Neuronal stem cell (in vitro differentiated cells): ENCODE measurements around the gene MAD1L1.
A peak's percentile ranks its signal among the peaks of the same experiment; 100 is the strongest.

ENCODE experiments used
- DNase-seq: peaks from one replicate; pipeline ENCODE4 v3.0.0-alpha.2; 2013; ENCODE audit warnings: low spot score
- H2AFZ ChIP-seq: one replicate; pipeline ENCODE4 v1.6.1; 2013; ENCODE audit warnings: mild to moderate bottlenecking, low read length, inconsistent platforms
- H2AK5ac ChIP-seq: 2 replicates; pipeline ENCODE4 v1.6.1; 2013; ENCODE audit warnings: low read depth, mild to moderate bottlenecking, inconsistent platforms, low read length, moderate library complexity, mixed read lengths
- H2BK120ac ChIP-seq: 2 replicates; pipeline ENCODE4 v1.6.1; 2013; ENCODE audit warnings: low read depth, mild to moderate bottlenecking, inconsistent platforms, low read length, moderate library complexity, mixed read lengths
- H2BK12ac ChIP-seq: one replicate; pipeline ENCODE4 v1.6.1; 2013; ENCODE audit warnings: low read length, inconsistent platforms
- H2BK15ac ChIP-seq: 2 replicates; pipeline ENCODE4 v1.6.1; 2013; ENCODE audit warnings: mild to moderate bottlenecking, low read length, inconsistent platforms, mixed read lengths
- H2BK5ac ChIP-seq: one replicate; pipeline ENCODE4 v1.6.1; 2013; ENCODE audit warnings: inconsistent platforms, mild to moderate bottlenecking, low read length, moderate library complexity
- H3K14ac ChIP-seq: one replicate; pipeline ENCODE4 v1.6.1; 2013; ENCODE audit warnings: low read length, inconsistent platforms
- H3K18ac ChIP-seq: 2 replicates; pipeline ENCODE4 v1.6.1; 2013; ENCODE audit warnings: low read length, inconsistent platforms
- H3K23ac ChIP-seq: 2 replicates; pipeline ENCODE4 v1.6.1; 2013; ENCODE audit warnings: low read depth, mild to moderate bottlenecking, mixed read lengths, low read length, inconsistent platforms; ENCODE audit not compliant: poor library complexity
- H3K27ac ChIP-seq: replicated peaks from 3 replicates; pipeline ENCODE4 v1.5.1; 2013; ENCODE audit warnings: low read length, inconsistent platforms
- H3K27me3 ChIP-seq, 3 experiments: 2 replicates each; pipeline ENCODE4 v1.6.1; 2013; ENCODE audit warnings: low read length in 3 of 3, mild to moderate bottlenecking in 2 of 3, inconsistent platforms in 1 of 3, low read depth in 1 of 3, mixed read lengths in 1 of 3, moderate library complexity in 1 of 3; ENCODE audit not compliant: control insufficient read depth in 3 of 3, insufficient read depth in 3 of 3
- H3K36me3 ChIP-seq, 2 donors: replicated peaks in 1 of 2; 2 replicates each; pipeline ENCODE4 v1.6.1; 2013; ENCODE audit warnings: low read length in 2 of 2; ENCODE audit not compliant: control insufficient read depth in 2 of 2, insufficient read depth in 2 of 2
- H3K4ac ChIP-seq: 2 replicates; pipeline ENCODE4 v1.6.1; 2013; ENCODE audit warnings: inconsistent platforms, mild to moderate bottlenecking, low read length, moderate library complexity
- H3K4me1 ChIP-seq, 2 donors: 1 replicate in 1 of 2; 2 replicates in 1 of 2; pipeline ENCODE4 v1.6.1; 2013; ENCODE audit warnings: low read length in 2 of 2, low read depth in 1 of 2; ENCODE audit not compliant: control insufficient read depth in 2 of 2, insufficient read depth in 1 of 2
- H3K4me2 ChIP-seq: one replicate; pipeline ENCODE4 v1.6.1; 2013; ENCODE audit warnings: mild to moderate bottlenecking, low read length, inconsistent platforms; ENCODE audit not compliant: insufficient read depth, poor library complexity, severe bottlenecking
- H3K4me3 ChIP-seq, 2 donors: 2 replicates each; pipeline ENCODE4 v1.5.1; 2013; ENCODE audit warnings: low read length in 2 of 2, mild to moderate bottlenecking in 2 of 2, inconsistent platforms in 1 of 2, moderate library complexity in 1 of 2
- H3K79me1 ChIP-seq: one replicate; pipeline ENCODE4 v1.6.1; 2013; ENCODE audit warnings: low read depth, mild to moderate bottlenecking, inconsistent platforms, low read length, moderate library complexity
- H3K9ac ChIP-seq: one replicate; pipeline ENCODE4 v1.6.1; 2013; ENCODE audit warnings: mild to moderate bottlenecking, low read depth, low read length, inconsistent platforms; ENCODE audit not compliant: poor library complexity
- H3K9me3 ChIP-seq, 2 donors: replicated peaks in 1 of 2; 2 replicates each; pipeline versions ENCODE3 to v1.6.1; 2013; ENCODE audit warnings: low read length in 2 of 2, mild to moderate bottlenecking in 2 of 2, inconsistent platforms in 1 of 2, low read depth in 1 of 2, mixed read lengths in 1 of 2, moderate library complexity in 1 of 2; ENCODE audit not compliant: control insufficient read depth in 2 of 2, insufficient read depth in 1 of 2
- H4K8ac ChIP-seq: one replicate; pipeline ENCODE4 v1.6.1; 2013; ENCODE audit warnings: low read depth, mild to moderate bottlenecking, inconsistent platforms, low read length, moderate library complexity
- H4K91ac ChIP-seq: one replicate; pipeline ENCODE4 v1.6.1; 2013; ENCODE audit warnings: low read length, low read depth, mild to moderate bottlenecking, inconsistent platforms; ENCODE audit not compliant: poor library complexity
- WGBS, 2 donors: extraction: QIAGEN DNeasy Blood & Tissue Kit; methylation state at CpG; one replicate each; pipeline ENCODE4 v1.1.7; 2013; ENCODE audit warnings: missing lambda C conversion rate in 2 of 2, mixed read lengths in 1 of 2; ENCODE audit not compliant: insufficient read length in 2 of 2, insufficient replicate concordance in 1 of 2; ENCODE audit errors: extremely low coverage in 2 of 2; 5-methylcytosine and 5-hydroxymethylcytosine counted together

The MAD1L1 gene

DNA sequence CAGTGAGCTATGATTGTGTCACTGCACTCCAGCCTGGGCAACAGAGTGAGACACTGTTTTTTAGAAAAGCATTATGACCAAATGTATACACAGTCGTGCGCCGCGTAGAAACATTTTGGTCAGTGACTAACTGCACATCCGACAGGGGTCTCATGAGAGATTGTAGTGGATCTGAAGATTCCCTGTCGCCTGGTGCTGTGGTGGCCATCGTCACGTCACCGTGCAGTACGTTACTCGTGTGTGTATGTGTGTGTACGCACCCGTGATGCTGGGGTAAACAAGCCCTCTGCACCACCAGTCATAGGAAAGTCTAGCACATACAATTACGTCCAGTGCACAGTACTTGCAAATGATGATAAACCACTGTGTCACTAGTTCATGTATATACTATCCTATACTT, 453.3 kb downstream of the MAD1L1 start:
- no peak for DNase-seq
- Histone ChIP-seq H3K4me2 (no peak overlapping the region), H3K36me3 (no peaks in the 10 kb centered on the region)

DNA sequence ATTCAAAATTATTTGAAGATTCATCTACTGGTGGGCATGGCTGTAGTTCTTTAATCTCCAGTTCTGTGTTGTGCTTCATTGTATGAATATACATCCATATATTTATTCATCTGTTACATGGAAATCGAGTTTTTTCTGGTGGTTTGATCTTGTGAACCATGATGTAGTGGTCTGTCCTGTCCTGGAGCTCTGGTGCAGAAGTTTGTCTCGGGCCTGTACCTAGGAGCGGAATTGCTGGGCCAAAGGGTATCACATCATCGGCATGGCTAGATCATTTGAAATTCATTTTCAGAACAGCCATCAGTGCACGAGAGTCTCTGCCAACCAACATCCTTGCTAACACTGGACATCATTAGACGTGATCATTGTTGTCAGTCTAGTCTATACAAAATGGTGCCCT, 455.6 kb downstream of the MAD1L1 start:
- no peak overlapping the region for H3K4me2 ChIP-seq

More for the DNA sequence above, 453.3 kb downstream of the MAD1L1 start:
- H2AK5ac ChIP-seq, result no peak overlapping the region
- no peaks in the 10 kb centered on the region for H3K79me1 ChIP-seq
- no peak overlapping the region for H2AFZ ChIP-seq
- no peaks in the 10 kb centered on the region for H3K27me3 ChIP-seq
- H3K18ac ChIP-seq, result no peak overlapping the region
- no peak overlapping the region for H2BK5ac ChIP-seq
- no peak overlapping the region for H3K14ac ChIP-seq
- H4K91ac ChIP-seq, result no peak overlapping the region
- H2BK12ac ChIP-seq, result no peak overlapping the region
- H3K27ac ChIP-seq, result no peak overlapping the region
- H3K4ac ChIP-seq, result no peak overlapping the region
- H3K23ac ChIP-seq, result no peak overlapping the region
- peaks cover 4 to 6% of the 10 kb centered on the region in 2 donors for H3K9me3 ChIP-seq
- H4K8ac ChIP-seq, result no peak overlapping the region
- H3K4me3 ChIP-seq, result no peak overlapping the region
- peak overlapping the region; percentile 78 for H3K9ac ChIP-seq
- no CpG with 5 or more reads among the region's 14 CpGs for WGBS, 2 donors
- H3K4me1 ChIP-seq, result no peaks in the 10 kb centered on the region
- no peak overlapping the region for H2BK120ac ChIP-seq
- no peak overlapping the region for H2BK15ac ChIP-seq

DNA sequence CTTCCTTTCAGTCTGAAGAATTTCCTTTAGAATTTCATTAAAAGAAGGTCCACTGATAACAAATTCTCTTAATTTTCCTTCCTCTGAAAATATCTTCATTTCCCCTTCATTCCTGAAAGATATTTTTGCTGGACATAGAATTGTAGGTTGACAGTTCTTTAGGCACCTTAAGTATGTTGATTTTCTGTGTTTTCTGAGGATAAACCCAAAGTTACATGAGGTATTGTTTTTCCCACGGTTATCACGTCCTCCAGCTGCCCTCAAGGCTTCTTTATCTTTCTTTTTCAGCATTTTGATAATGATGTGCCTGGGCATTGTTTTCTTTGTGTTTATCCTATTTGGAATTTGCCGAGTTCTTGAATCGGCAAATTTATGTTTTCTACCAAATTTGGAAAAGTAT, 457.4 kb downstream of the MAD1L1 start:
- Histone ChIP-seq H3K79me1 (no peaks in the 10 kb centered on the region), H3K27ac (no peak overlapping the region), H4K91ac (no peak overlapping the region), H3K23ac (no peak overlapping the region), H3K36me3 (no peaks in the 10 kb centered on the region), H3K14ac (no peak overlapping the region), H3K9ac (no peak overlapping the region), H2AFZ (no peak overlapping the region), H3K4me3 (no peak overlapping the region), H3K9me3 (peaks cover 4 to 6% of the 10 kb centered on the region in 2 donors), H2AK5ac (no peak overlapping the region), H2BK12ac (no peak overlapping the region), H2BK15ac (no peak overlapping the region), H3K18ac (no peak overlapping the region), H3K27me3 (no peaks in the 10 kb centered on the region), H3K4ac (no peak overlapping the region), H2BK5ac (no peak overlapping the region), H3K4me1 (no peaks in the 10 kb centered on the region), H3K4me2 (no peak overlapping the region), H2BK120ac (no peak overlapping the region), H4K8ac (no peak overlapping the region)
- WGBS, 2 donors, result no CpG with 5 or more reads among the region's 4 CpGs
- DNase-seq, result no peak

More for the DNA sequence above, 455.6 kb downstream of the MAD1L1 start:
- Histone ChIP-seq H3K18ac (no peak overlapping the region), H2AK5ac (no peak overlapping the region), H3K4me1 (no peaks in the 10 kb centered on the region), H3K36me3 (no peaks in the 10 kb centered on the region), H3K9me3 (peaks cover 4 to 6% of the 10 kb centered on the region in 2 donors), H3K23ac (no peak overlapping the region), H3K27ac (no peak overlapping the region), H3K4ac (no peak overlapping the region), H2BK5ac (no peak overlapping the region), H3K79me1 (no peaks in the 10 kb centered on the region), H2BK15ac (no peak overlapping the region), H2BK12ac (no peak overlapping the region), H2AFZ (no peak overlapping the region), H4K8ac (no peak overlapping the region), H3K27me3 (no peaks in the 10 kb centered on the region), H2BK120ac (no peak overlapping the region), H3K9ac (no peak overlapping the region), H3K4me3 (no peak overlapping the region), H4K91ac (no peak overlapping the region), H3K14ac (no peak overlapping the region)
- DNase-seq, result no peak
- WGBS, 2 donors, result no CpG with 5 or more reads among the region's 6 CpGs

DNA sequence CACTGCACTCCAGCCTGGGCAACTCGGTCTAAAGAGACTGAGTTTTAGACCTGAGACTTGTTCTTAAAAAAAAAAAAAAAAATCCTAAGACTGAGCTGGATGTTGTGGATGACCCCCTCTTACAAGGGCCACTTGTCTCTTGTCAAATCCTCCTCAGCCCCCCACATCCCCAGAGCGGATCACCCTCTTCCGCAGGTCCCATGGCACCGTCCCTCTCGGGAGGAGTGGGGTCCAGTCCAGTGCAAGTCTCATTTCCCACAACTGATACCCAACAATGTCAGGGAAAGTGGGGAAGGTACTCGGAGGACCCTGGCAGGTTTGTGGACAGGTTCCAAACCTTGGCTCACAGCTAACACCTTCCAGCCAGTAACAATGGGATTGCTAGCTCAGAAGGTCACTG, 462.4 kb downstream of the MAD1L1 start:
- no peak overlapping the region for H2BK120ac ChIP-seq
- H3K27me3 ChIP-seq, result no peaks in the 10 kb centered on the region
- no peak overlapping the region for H3K18ac ChIP-seq

More for the DNA sequence above, 462.4 kb downstream of the MAD1L1 start:
- no CpG with 5 or more reads among the region's 6 CpGs for WGBS, 2 donors
- Histone ChIP-seq H3K9ac (no peak overlapping the region), H2AK5ac (no peak overlapping the region), H4K91ac (no peak overlapping the region), H3K27ac (no peak overlapping the region), H2AFZ (no peak overlapping the region), H3K23ac (no peak overlapping the region), H3K4me3 (no peak overlapping the region), H3K79me1 (no peaks in the 10 kb centered on the region), H3K14ac (no peak overlapping the region), H2BK15ac (no peak overlapping the region), H4K8ac (no peak overlapping the region), H3K4me1 (no peaks in the 10 kb centered on the region), H3K9me3 (peaks cover 0 to under 1% of the 10 kb centered on the region in 2 donors), H2BK12ac (no peak overlapping the region), H3K36me3 (no peaks in the 10 kb centered on the region), H3K4ac (no peak overlapping the region), H2BK5ac (no peak overlapping the region), H3K4me2 (no peak overlapping the region)
- DNase-seq, result no peak
